Lung (tissue), 12 donors: Measurements from ENCODE around the gene FRY. TPM values are rescaled to one million over a fixed set of nuclear protein-coding genes. Genes with fewer than 3 reads are reported as not detected.

Experiments used
- ATAC-seq: fragments of 200-7000 bp; cut with Tn5 transposase; one replicate; pipeline ENCODE4 v1.9.1; 2020; ENCODE audit warnings: moderate number of reproducible peaks; ENCODE audit not compliant: insufficient read depth, low FRiP score
- DNase-seq, 3 donors: peaks; one replicate each; pipeline ENCODE4 v3.0.0-alpha.2; 2013 to 2017
- H3K27ac ChIP-seq, 2 donors: one replicate each; pipeline ENCODE4 v1.5.1; 2013; ENCODE audit warnings: mild to moderate bottlenecking in 2 of 2, moderate library complexity in 2 of 2, control low read depth in 1 of 2, inconsistent platforms in 1 of 2, low read depth in 1 of 2, low read length in 1 of 2
- H3K27me3 ChIP-seq, 3 donors: one replicate each; pipeline ENCODE4 v1.5.1; 2013; ENCODE audit warnings: low read length in 2 of 3; ENCODE audit not compliant: control insufficient read depth in 3 of 3, insufficient read depth in 3 of 3
- H3K36me3 ChIP-seq, 4 donors: one replicate each; pipeline ENCODE4 v1.5.1; 2013; ENCODE audit warnings: low read length in 4 of 4, mild to moderate bottlenecking in 1 of 4, moderate library complexity in 1 of 4; ENCODE audit not compliant: control insufficient read depth in 4 of 4, insufficient read depth in 4 of 4
- H3K4me1 ChIP-seq, 5 donors: one replicate each; pipeline ENCODE4 v1.5.1; 2013; ENCODE audit warnings: low read length in 5 of 5, mild to moderate bottlenecking in 2 of 5, moderate library complexity in 1 of 5; ENCODE audit not compliant: control insufficient read depth in 5 of 5, insufficient read depth in 5 of 5
- H3K4me3 ChIP-seq: one replicate; pipeline ENCODE4 v1.5.1; 2013; ENCODE audit warnings: mild to moderate bottlenecking, control low read depth, moderate library complexity
- H3K9ac ChIP-seq, 2 donors: one replicate each; pipeline ENCODE4 v1.5.1; 2013; ENCODE audit warnings: low read length in 2 of 2, control low read depth in 1 of 2; ENCODE audit not compliant: insufficient read depth in 1 of 2
- H3K9me3 ChIP-seq, 4 donors: one replicate each; pipeline ENCODE4 v1.5.1; 2013; ENCODE audit warnings: low read length in 3 of 4, mild to moderate bottlenecking in 1 of 4, moderate library complexity in 1 of 4; ENCODE audit not compliant: control insufficient read depth in 4 of 4, insufficient read depth in 3 of 4
- WGBS, 2 donors: extraction: QIAGEN DNeasy Blood & Tissue Kit; methylation state at CpG; one replicate each; pipeline ENCODE4 v1.1.7; 2013; 5-methylcytosine and 5-hydroxymethylcytosine counted together
- polyA plus RNA-seq, 2 donors: library from polyadenylated mRNA; stranded (reverse); fragments of 200-250 nt; gene quantifications; one replicate each; pipeline ENCODE4 v1.2.1, GENCODE V29; 2013
- total RNA-seq, 2 donors: library from RNA; depleted of rRNA in 1 of 2; stranded (reverse); fragments of >200 nt in 1 of 2; gene quantifications; one replicate each; pipeline ENCODE4 v1.2.1, GENCODE V29; 2014 to 2021
- TF ChIP-seq, protein P1 (sequence below): IDR thresholded peaks from 2 replicates; pipeline ENCODE4 v1.5.1; 2012; ENCODE audit warnings: mild to moderate bottlenecking; ENCODE audit errors: control extremely low read depth, extremely low read depth
- donor health status: control.
- donor health status: control.
- donor health status: Bipolar disorder and iron deficiency.
- donor health status: healthy.
- donor health status: DM: yes; HTN: yes; CAD: no.

Gene FRY
- total and polyA plus RNA-seq, 4 donors, result 7.4 to 79.6 (median 43.9) TPM

- no peak for ATAC-seq
- TF ChIP-seq, protein P1, sequence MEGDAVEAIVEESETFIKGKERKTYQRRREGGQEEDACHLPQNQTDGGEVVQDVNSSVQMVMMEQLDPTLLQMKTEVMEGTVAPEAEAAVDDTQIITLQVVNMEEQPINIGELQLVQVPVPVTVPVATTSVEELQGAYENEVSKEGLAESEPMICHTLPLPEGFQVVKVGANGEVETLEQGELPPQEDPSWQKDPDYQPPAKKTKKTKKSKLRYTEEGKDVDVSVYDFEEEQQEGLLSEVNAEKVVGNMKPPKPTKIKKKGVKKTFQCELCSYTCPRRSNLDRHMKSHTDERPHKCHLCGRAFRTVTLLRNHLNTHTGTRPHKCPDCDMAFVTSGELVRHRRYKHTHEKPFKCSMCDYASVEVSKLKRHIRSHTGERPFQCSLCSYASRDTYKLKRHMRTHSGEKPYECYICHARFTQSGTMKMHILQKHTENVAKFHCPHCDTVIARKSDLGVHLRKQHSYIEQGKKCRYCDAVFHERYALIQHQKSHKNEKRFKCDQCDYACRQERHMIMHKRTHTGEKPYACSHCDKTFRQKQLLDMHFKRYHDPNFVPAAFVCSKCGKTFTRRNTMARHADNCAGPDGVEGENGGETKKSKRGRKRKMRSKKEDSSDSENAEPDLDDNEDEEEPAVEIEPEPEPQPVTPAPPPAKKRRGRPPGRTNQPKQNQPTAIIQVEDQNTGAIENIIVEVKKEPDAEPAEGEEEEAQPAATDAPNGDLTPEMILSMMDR, result no peak
- Histone ChIP-seq H3K9me3 (no peaks in the 10 kb centered on the region), H3K4me3 (no peak overlapping the region), H3K4me1 (peaks cover 0 to 26% (median 15%) of the 10 kb centered on the region in 5 donors), H3K27ac (peak overlapping the region in 1 of 2 donors; percentile 82), H3K27me3 (peaks cover 0 to 2% (median 0%) of the 10 kb centered on the region in 3 donors), H3K36me3 (no peaks in the 10 kb centered on the region), H3K9ac (no peak overlapping the region)
- no peak for DNase-seq
- 98 to 100% methylated on average over 2 of the region's 2 CpGs for WGBS, 2 donors
Measured at GRCh38 chr13:32059511-32059984, 28.0 kb downstream of the FRY start.

DNA sequence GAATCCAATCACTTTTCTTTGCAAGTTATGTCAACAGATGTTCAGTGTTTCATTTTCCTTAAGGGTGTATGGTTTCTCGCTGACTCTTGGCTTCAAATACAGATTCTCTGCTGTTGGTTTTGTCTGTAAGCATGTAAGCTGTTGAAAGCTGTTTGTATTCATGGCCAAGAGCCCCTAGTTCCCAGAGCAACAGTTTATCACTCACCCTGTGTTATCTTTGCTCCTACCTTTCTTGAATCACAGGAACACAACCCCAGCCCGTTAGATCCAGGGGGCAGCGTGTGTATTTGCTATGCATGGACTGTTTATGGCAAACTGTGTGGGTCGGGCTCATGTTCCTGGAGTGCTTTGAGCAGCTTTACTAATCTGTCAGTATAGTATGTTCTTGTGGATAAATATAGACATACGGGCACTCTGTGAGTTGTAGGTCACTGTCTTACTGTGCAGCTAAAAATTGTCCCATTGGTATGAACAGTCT lies 28.9 kb downstream of the FRY start:
- Histone ChIP-seq H3K36me3 (no peaks in the 10 kb centered on the region), H3K9me3 (no peaks in the 10 kb centered on the region), H3K4me1 (peaks cover 0 to 26% (median 15%) of the 10 kb centered on the region in 5 donors), H3K4me3 (no peak overlapping the region), H3K27me3 (peaks cover 0 to 2% (median 0%) of the 10 kb centered on the region in 3 donors), H3K9ac (peak overlapping the region in 1 of 2 donors; percentile 38), H3K27ac (peak overlapping the region in 1 of 2 donors; percentile 82)
- peak in 2 of 3 donors; percentile 44 to 65 for DNase-seq
- TF ChIP-seq, protein P1, result no peak
- no peak for ATAC-seq
- 77 to 87% methylated on average over 5 of the region's 5 CpGs for WGBS, 2 donors

- DNase-seq (no peak), ATAC-seq (no peak)
- no peak overlapping the region for H3K4me3 ChIP-seq
- no peaks in the 10 kb centered on the region for H3K36me3 ChIP-seq
- H3K27ac ChIP-seq, result peak overlapping the region in 1 of 2 donors; percentile 72
- H3K4me1 ChIP-seq, result peaks cover 0 to 26% (median 15%) of the 10 kb centered on the region in 5 donors
- H3K9me3 ChIP-seq, result no peaks in the 10 kb centered on the region
- peaks cover 0 to 2% (median 0%) of the 10 kb centered on the region in 3 donors for H3K27me3 ChIP-seq
- no peak overlapping the region for H3K9ac ChIP-seq
- TF ChIP-seq, protein P1, result no peak
- WGBS, 2 donors, result 90 to 92% methylated on average over 8 of the region's 8 CpGs
Measured at GRCh38 chr13:32063619-32064233, 32.2 kb downstream of the FRY start.
